Vagina (tissue), 2 donors: Measurements from ENCODE around the gene DDIAS. TPM values are rescaled to one million over a fixed set of nuclear protein-coding genes. Genes with fewer than 3 reads are reported as not detected.
"Not testable (repeated sequence)": the region's sequence is repeated elsewhere in the genome, so short reads cannot be mapped to it uniquely, and the experiment has no call there.

Experiments used
- DNase-seq, 2 donors: peaks; one replicate each; pipeline ENCODE4 v3.0.0-alpha.2; 2017; ENCODE audit errors: extremely low spot score in 2 of 2
- H3K27ac ChIP-seq: fragments of 200-600 bp; sonication (generic); one replicate; pipeline ENCODE4 v1.5.1; 2019
- H3K27me3 ChIP-seq: fragments of 200-600 bp; sonication (generic); one replicate; pipeline ENCODE4 v1.5.1; 2019
- H3K36me3 ChIP-seq, 2 donors: fragments of 200-600 bp; sonication (generic); one replicate each; pipeline ENCODE4 v1.5.1; 2017 to 2019
- H3K4me1 ChIP-seq: fragments of 200-600 bp; sonication (generic); one replicate; pipeline ENCODE4 v1.5.1; 2019
- H3K4me3 ChIP-seq, 2 donors: fragments of 200-600 bp; sonication (generic); 1 replicate in 1 of 2; 2 replicates in 1 of 2; pipeline ENCODE4 v1.5.1; 2016 to 2019
- H3K9me3 ChIP-seq: fragments of 200-600 bp; sonication (generic); one replicate; pipeline ENCODE4 v1.5.1; 2019
- POLR2A ChIP-seq, 2 donors: fragments of 450-650 bp; IDR thresholded peaks; one replicate each; pipeline ENCODE4 v1.6.1; 2017; ENCODE audit warnings: antibody characterized with exemption in 2 of 2, mild to moderate bottlenecking in 2 of 2, moderate library complexity in 2 of 2
- POLR2AphosphoS5 ChIP-seq, 2 donors: sonication (generic); formaldehyde crosslinking; IDR thresholded peaks; one replicate each; pipeline ENCODE4 v1.9.0; 2017; ENCODE audit warnings: antibody characterized with exemption in 2 of 2, mild to moderate bottlenecking in 2 of 2, low read depth in 1 of 2; ENCODE audit not compliant: insufficient read depth in 1 of 2
- intact Hi-C: fragments of 100-400 bp; cut with DNase I; formaldehyde crosslinking; loops from one replicate; pipeline ENCODE4 v1.15.1; 2023
- total RNA-seq: library from RNA; depleted of rRNA; stranded (reverse); fragments of >200 nt; gene quantifications from one replicate; pipeline ENCODE4 v1.2.3, GENCODE V29; 2016
- TF ChIP-seq, protein P1 (sequence below), 3 experiments: fragments of 450-650 bp in 2 of 3; fragments of 200-600 bp in 1 of 3; sonication (generic) in 1 of 3; IDR thresholded peaks; one replicate each; pipeline ENCODE4 v1.5.1; 2017 to 2019; ENCODE audit warnings: antibody characterized with exemption in 3 of 3, mild to moderate bottlenecking in 2 of 3, moderate library complexity in 2 of 3

Gene DDIAS
- total RNA-seq, 1 donor from 2014 or later, result 1.5 TPM

GRCh38 chr11:82932564-82932963 lies 31.0 kb downstream of the DDIAS start:
- intact Hi-C loops, result no loop called here
- no peak for DNase-seq
- no peaks in the 10 kb centered on the region for H3K27me3 ChIP-seq
- H3K27ac ChIP-seq, result no peak overlapping the region
- no peaks in the 10 kb centered on the region for H3K4me1 ChIP-seq
- H3K9me3 ChIP-seq, result no peaks in the 10 kb centered on the region
- no peaks in the 10 kb centered on the region for H3K36me3 ChIP-seq
- TF ChIP-seq, protein P1, sequence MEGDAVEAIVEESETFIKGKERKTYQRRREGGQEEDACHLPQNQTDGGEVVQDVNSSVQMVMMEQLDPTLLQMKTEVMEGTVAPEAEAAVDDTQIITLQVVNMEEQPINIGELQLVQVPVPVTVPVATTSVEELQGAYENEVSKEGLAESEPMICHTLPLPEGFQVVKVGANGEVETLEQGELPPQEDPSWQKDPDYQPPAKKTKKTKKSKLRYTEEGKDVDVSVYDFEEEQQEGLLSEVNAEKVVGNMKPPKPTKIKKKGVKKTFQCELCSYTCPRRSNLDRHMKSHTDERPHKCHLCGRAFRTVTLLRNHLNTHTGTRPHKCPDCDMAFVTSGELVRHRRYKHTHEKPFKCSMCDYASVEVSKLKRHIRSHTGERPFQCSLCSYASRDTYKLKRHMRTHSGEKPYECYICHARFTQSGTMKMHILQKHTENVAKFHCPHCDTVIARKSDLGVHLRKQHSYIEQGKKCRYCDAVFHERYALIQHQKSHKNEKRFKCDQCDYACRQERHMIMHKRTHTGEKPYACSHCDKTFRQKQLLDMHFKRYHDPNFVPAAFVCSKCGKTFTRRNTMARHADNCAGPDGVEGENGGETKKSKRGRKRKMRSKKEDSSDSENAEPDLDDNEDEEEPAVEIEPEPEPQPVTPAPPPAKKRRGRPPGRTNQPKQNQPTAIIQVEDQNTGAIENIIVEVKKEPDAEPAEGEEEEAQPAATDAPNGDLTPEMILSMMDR (IDR thresholded peaks at IDR 0.05), result no peak
- TF ChIP-seq POLR2A (IDR thresholded peaks at IDR 0.05) (no peak), POLR2AphosphoS5 (IDR thresholded peaks at IDR 0.05; ENCODE audit: insufficient read depth in 1 of 2, low read depth in 1 of 2) (no peak)
- no peak overlapping the region for H3K4me3 ChIP-seq

DNA sequence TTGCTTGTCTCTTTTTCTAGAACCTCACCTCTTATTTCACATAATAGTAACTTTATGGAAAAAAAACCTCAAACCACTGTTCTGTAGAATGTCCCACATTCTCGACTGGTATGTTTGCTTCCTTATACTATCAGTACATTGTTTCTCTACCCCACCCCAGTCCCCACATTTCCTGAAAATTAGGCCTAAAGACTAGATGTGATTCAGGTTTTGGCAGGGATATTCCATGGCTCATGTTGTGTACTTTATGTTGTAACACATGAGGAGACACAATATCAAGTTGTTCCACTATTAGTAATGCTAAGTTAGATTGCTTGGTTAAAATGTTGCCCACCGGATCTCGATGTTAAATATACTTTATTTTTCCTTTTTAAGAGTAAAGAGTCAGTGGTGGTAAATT lies 34.7 kb downstream of the DDIAS start:
- intact Hi-C loops, result no loop called here
- Histone ChIP-seq H3K27me3 (no peaks in the 10 kb centered on the region), H3K36me3 (no peaks in the 10 kb centered on the region), H3K9me3 (no peaks in the 10 kb centered on the region), H3K4me3 (no peak overlapping the region), H3K4me1 (no peaks in the 10 kb centered on the region), H3K27ac (no peak overlapping the region)
- TF ChIP-seq POLR2AphosphoS5 (IDR thresholded peaks at IDR 0.05; ENCODE audit: insufficient read depth in 1 of 2, low read depth in 1 of 2), result no peak
- TF ChIP-seq POLR2A (IDR thresholded peaks at IDR 0.05), result no peak
- TF ChIP-seq, protein P1 (IDR thresholded peaks at IDR 0.05), result no peak
- no peak for DNase-seq

DNA sequence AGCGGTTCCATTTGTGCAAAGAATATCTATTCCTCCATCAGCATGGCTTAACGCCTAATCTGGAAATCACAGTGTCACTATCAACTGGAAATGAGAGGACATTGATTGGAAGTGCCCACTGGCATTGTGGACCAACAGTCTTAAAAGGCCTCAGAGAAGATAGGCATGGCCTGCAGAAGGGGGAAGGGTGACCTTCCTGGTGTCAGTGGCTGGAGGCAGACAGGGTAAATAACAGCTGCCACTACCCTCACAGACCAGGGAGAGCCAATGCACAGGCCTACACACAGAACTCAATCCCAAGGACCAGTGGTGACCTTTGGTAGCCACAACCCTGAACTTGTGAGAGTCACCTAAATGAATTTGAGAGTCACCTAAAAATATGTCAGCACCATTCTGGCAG lies 36.0 kb downstream of the DDIAS start:
- no peaks in the 10 kb centered on the region for H3K4me1 ChIP-seq
- no peaks in the 10 kb centered on the region for H3K27me3 ChIP-seq
- no peak overlapping the region for H3K4me3 ChIP-seq
- intact Hi-C loops, result no loop called here
- TF ChIP-seq, protein P1 (IDR thresholded peaks at IDR 0.05), result no peak
- TF ChIP-seq POLR2A (IDR thresholded peaks at IDR 0.05) (no peak), POLR2AphosphoS5 (IDR thresholded peaks at IDR 0.05; ENCODE audit: insufficient read depth in 1 of 2, low read depth in 1 of 2) (no peak)
- no peaks in the 10 kb centered on the region for H3K36me3 ChIP-seq
- H3K27ac ChIP-seq, result no peak overlapping the region
- DNase-seq, result no peak
- no peaks in the 10 kb centered on the region for H3K9me3 ChIP-seq

DNA sequence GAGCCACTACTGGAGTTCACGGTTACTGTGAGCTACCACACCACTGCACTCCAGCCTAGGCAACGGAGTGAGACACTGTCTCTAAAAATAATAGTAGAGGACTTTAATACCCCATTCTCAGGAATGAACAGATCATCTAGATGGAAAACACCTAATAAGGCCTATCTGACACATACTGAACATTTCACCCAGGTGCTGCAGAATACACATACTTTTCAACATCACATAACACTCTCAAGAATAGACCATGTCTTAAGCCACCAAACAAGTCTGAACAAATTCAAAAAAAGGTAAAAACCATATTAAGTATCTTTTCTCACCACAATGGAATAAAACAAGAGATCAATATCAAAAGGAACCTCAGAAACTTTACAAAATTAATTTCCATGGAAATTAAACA lies 37.9 kb downstream of the DDIAS start:
- Histone ChIP-seq H3K36me3 (no peaks in the 10 kb centered on the region), H3K9me3 (no peaks in the 10 kb centered on the region), H3K27ac (no peak overlapping the region), H3K27me3 (no peaks in the 10 kb centered on the region), H3K4me3 (no peak overlapping the region), H3K4me1 (no peaks in the 10 kb centered on the region)
- intact Hi-C loops, result no loop called here
- no peak for DNase-seq
- TF ChIP-seq, protein P1 (IDR thresholded peaks at IDR 0.05), result no peak
- TF ChIP-seq POLR2AphosphoS5 (IDR thresholded peaks at IDR 0.05; ENCODE audit: insufficient read depth in 1 of 2, low read depth in 1 of 2) (no peak), POLR2A (IDR thresholded peaks at IDR 0.05) (no peak)

- TF ChIP-seq POLR2A (IDR thresholded peaks at IDR 0.05), result no peak
- TF ChIP-seq POLR2AphosphoS5 (IDR thresholded peaks at IDR 0.05; ENCODE audit: insufficient read depth in 1 of 2, low read depth in 1 of 2), result no peak
- TF ChIP-seq, protein P1 (IDR thresholded peaks at IDR 0.05), result no peak
These were observed 40.8 kb downstream of the DDIAS start for GRCh38 chr11:82942376-82942775.

DNA sequence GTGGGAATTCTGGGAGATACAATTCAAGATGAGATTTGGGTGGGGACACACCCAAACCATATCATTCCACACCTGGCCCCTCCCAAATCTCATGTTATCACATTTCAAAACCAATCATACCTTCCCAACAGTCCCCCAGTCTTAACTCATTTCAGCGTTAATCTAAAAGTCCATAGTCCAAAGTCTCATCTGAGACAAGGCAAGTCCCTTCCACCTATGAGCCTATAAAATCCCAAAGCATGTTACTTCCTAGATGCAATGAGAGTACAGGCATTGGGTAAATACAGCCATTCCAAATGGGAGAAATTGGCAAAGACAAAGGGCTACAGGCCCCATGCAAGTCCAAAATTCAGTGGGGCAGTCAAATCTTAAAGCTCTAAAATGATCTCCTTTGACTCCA lies 41.9 kb downstream of the DDIAS start:
- H3K27ac ChIP-seq, DNase-seq, H3K9me3 ChIP-seq, H3K27me3 ChIP-seq, H3K4me3 ChIP-seq, H3K36me3 ChIP-seq, intact Hi-C loops, H3K4me1 ChIP-seq: not testable (repeated sequence)

More at GRCh38 chr11:82942376-82942775, 40.8 kb downstream of the DDIAS start:
- Histone ChIP-seq H3K9me3 (no peaks in the 10 kb centered on the region), H3K4me1 (no peaks in the 10 kb centered on the region), H3K4me3 (no peak overlapping the region), H3K27me3 (no peaks in the 10 kb centered on the region), H3K36me3 (no peaks in the 10 kb centered on the region), H3K27ac (no peak overlapping the region)
- no peak for DNase-seq
- intact Hi-C loops, result no loop called here
